NCI-H1436 treated with DMSO at 0.1 percent for 48 hours (cell line): ENCODE measurements around the gene GSAP.
"Not testable (repeated sequence)": the region's sequence is repeated elsewhere in the genome, so short reads cannot be mapped to it uniquely, and the experiment has no call there.

Experiments used
- DNase-seq: peaks from one replicate; lab custom pipeline; 2025; lab: John Stamatoyannopoulos, UW

GSAP gene

GRCh38 chr7:77360104-77360503 lies 56.0 kb downstream of the GSAP start:
- no peak for DNase-seq

DNA sequence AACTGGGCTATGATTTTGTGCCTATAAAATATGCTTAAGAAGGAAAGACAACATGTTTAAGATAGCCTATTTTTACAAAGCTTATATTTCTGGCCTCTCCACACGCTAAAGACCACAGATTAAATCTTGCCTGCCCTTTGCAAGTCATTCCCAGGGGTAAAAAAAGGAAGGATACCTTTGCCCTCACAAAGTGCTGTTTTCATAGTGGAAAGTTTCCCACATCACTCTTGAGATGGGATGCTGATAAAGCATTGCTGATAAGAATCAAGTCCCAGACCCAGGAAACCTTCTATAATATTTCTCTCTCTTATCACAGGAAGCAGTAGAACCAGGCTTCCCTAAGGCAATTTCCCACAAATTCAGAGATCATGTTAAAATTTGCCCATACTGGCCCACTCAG lies 56.5 kb downstream of the GSAP start:
- no peak for DNase-seq

DNA sequence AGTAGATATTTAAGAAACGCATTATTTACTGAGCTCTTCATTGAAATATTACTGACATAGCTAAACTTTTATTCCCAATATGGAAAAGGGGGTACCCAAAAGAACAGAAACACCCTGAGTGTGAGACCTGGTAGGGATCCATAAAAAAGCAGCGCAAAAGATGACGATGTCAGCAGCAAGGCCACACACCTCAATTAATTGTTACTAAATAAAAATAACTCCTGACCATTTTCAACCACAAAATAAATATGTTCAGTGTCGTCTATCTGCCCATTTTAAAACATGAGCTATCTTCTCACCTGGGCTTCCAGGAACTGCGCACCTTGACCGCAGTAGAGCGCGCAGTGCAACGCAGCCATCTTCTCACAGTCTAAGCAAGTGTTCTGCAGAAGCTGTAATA lies 61.2 kb downstream of the GSAP start:
- DNase-seq, result no peak

- DNase-seq, result no peak
Observed at GRCh38 chr7:77354484-77354883, 61.7 kb downstream of the GSAP start.

DNA sequence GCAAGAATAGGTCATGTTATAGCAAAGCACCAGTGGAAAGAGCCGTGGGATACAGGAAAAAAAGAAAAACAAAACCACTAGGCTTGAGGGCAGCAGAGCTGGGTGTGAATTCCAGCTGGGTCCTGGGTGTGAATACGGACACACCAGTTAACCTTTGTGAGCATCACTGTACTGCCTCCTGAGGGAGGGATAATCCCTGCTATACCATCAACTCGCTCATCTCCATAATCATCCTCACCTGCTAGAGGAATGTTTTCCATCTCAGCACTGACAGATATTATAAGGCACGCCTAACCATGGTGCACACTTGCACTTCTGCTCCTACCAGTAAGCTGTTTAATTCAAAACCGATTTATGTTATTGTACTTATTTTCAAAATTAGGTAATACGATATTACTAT lies 62.2 kb downstream of the GSAP start:
- no peak for DNase-seq

DNA sequence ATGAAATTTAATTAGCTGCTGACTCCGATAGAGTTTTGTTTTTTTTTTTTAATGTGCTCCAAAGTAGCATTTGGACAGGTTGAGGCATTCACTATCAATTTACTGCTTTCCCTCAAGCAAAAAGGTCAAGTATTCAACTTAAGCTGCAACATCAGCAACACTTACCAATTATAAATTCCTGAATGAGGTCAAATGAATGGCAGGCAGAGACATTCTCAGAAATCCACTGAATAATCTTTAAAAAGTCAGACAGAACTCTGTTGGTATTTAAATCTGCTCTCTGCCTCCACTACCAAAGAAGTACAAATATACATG lies 62.8 kb downstream of the GSAP start:
- DNase-seq, result no peak

DNA sequence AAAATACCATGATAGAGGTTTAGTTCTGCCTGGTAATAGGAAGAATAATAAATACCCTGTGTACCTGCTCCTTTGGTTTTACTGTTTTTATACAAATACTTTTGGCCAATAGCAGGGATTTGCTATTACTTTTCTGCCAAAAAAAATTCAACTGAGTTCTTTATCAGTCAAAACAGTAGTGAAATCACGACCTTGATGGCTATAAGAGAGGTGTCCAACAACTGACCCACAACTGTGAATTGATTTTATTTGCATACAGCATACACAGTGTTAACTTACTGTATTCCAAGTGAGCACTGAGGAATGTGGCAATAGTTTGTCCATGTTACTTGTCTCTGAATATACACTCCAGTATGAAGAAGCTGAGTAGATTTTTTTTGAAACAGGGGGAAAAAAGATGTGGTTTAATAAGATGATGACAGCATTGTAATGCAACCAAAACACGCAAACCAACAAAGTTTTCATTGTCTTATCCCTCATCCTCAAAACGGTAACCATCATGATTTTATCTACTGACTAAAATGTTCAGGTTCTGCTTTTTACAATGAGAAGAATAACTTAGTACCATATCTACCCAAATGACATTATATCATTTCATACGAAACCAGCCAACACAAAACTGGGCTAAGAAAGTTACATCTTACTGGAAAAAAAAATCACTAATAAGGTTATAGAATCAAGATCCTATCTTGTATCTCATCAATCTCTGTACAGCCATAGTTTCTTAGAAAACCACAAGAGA lies 63.3 kb downstream of the GSAP start:
- no peak for DNase-seq

DNA sequence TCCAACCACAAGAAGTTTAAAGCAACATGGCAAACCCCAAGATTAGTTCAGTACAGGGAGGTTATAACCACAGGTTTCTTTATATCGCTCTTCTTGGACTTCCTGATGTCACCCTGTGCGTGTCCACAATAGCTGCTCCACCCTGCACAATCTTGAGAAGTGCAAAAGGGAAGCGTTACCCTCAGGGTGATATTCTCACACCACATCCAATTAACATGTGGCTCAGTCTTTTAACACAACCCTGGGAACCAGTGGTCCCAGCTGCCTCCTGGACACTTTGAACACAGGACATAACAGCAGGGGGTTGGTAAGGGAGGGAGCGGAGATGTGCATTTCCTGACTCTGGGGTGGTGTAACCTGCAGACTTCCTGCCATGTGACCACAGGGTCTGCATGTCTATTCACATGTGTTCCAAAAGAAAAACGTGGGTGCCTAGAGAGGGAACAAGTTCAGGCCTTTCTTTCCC lies 64.6 kb downstream of the GSAP start:
- no peak for DNase-seq

GRCh38 chr7:77349141-77349540 lies 67.0 kb downstream of the GSAP start:
- DNase-seq, result no peak

DNA sequence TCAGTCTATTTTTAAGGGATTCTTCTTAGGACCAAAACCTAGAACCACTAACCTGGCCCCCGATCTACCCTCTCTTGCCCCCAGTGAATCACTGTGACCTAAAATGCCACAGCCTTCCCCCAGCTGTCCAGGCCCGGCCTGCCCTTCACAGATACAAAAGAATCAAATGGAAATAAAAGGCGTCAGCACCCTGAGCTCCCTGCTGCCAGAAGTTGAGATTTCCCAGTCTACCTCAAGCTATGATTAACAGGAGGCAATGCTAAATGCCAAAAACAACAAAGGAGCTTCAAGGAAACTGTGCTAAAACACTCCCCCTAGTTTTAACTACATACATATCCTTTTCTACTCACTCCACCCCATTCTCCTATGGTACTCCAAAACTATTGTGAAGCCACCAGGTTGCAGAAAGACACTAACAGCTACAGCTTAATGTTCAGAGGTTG lies 67.8 kb downstream of the GSAP start:
- no peak for DNase-seq

DNA sequence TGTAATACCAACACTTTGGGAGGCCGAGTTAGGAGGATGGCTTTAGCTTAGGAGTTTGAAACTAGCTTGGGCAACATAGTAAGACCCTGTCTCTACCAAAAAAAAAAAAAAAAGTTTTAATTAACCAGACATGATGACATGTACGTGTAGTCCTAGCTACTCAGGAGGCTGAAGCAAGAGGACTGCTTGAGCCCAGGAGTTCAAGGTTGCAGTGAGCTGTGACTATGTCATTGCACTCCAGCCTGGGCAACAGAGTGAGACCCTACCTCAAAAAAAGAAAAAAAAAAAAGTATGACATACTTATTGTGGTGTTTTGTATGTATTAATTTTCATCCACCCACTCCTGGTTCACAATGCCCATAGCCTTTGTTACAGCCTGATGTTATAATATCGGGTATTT lies 69.7 kb downstream of the GSAP start:
- no peak for DNase-seq

DNA sequence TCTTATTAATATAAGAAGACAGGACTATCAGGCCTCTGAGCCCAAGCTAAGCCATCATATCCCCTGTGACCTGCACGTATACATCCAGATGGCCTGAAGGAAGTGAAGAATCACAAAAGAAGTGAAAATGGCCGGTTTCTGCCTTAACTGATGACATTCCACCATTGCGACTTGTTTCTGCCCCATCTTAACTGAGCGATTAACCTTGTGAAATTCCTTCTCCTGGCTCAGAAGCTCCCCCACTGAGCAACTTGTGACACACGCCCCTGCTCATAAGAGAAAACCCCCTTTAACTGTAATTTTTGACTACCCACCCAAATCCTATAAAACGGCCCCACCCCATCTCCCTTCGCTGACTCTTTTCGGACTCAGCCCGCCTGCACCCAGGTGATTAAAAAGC lies 70.7 kb downstream of the GSAP start:
- DNase-seq, result not testable (repeated sequence)

DNA sequence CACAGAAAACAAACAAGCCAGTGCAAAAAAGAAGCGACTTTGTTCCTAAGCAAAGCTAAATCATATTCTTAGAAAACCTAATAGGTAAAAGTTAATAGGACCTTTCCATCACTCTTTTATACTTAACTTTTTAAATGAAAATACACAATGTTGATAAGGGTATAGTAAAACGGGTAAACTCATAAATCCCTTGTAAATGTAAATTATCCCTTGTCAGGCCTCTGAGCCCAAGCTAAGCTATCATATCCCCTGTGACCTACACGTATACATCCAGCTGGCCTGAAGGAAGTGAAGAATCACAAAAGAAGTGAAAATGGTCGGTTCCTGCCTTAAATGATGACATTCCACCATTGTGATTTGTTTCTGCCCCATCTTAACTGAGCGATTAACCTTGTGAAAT lies 76.4 kb downstream of the GSAP start:
- no peak for DNase-seq

DNA sequence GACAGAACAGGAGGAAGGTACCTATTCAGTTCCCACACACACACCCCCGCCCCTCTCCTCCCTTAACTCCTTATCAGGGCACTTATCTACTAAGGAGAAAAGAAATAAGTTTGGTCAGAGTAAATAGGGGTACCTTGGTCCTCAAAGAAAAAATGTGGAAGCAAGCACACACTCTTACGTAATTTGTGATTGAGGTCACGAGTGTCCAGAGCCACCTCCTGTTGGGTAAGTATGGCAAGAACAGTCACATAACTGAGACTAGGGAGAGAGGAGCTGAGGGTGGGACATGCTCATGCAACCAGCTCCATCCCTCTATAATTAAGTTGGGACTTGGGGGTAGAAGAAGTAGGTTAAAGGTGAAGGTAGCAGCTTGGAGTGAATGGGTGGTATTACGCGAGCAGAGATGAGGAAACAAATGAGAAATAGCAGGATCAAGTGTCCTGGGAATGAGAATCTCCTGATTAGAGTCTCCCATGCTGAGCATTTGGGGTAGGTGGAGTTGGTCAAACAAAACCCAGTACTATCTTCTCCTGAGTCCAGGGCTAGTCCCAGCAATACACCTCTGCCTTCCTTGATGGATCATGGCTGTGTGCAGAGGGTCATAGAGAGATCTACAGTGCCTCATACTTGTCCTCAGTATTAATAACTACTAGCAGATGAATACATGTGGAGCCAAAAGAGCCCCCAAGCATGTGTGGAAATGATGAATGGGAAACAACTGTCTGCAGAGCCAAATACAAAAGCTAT lies 77.1 kb downstream of the GSAP start:
- DNase-seq, result no peak

DNA sequence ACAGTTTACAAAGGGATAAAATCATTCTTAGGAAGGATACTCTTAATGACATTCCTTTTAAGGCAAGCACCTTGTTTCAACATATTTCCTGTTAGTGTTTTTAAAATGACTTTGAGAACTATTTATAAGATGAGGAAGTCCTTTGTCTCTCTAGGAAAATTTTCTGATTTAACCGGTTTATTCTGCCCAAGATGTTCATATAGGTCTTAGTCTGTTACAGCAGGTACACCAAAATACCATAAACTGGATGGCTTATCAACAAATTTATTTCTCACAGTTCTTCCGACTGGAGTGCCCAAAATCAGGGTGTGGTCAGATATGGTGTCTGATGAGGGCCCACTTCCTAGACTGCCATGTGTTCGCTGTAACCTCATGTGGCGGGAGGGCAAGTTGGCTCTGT lies 77.9 kb downstream of the GSAP start:
- DNase-seq, result no peak

- DNase-seq, result no peak
Observed at GRCh38 chr7:77337456-77337990, 78.6 kb downstream of the GSAP start.

GRCh38 chr7:77335581-77335980 lies 80.6 kb downstream of the GSAP start:
- DNase-seq, result no peak

DNA sequence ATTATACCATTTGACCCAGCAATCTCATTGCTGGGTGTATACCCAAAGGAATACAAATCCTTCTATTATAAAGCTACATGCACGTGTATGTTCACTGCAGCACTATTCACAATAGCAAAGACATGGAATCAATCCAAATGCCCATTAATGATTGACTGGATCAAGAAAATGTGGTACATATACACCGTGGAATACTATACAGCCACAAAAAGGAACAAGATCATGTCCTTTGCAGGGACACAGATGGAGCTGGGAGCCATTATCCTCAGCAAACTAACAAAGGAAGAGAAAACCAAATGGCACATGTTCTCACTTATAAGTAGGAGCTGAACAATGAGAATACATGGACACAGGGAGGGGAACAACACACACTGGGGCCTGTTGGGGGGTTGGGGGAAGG lies 82.1 kb downstream of the GSAP start:
- DNase-seq, result not testable (repeated sequence)

- peak; percentile 41 for DNase-seq
Observed at GRCh38 chr7:77331938-77332695, 84.0 kb downstream of the GSAP start.

- no peak for DNase-seq
Observed at GRCh38 chr7:77330169-77330882, 85.8 kb downstream of the GSAP start.

GRCh38 chr7:77329466-77330168 lies 86.5 kb downstream of the GSAP start:
- no peak for DNase-seq
